SK-N-SH treated with all-trans-retinoic acid at 6 μM for 48 hours (cell line): ENCODE results near the gene NINJ1.

Source experiments
- ARNTL ChIP-seq: fragments of 450-650 bp; formaldehyde crosslinking; IDR thresholded peaks from 2 replicates; pipeline ENCODE4 v1.5.0; 2020; ENCODE audit warnings: low read depth, mild to moderate bottlenecking, moderate library complexity, borderline replicate concordance
- GLIS3 ChIP-seq: fragments of 250-450 bp; sonication (Bioruptor Pico); IDR thresholded peaks from 2 replicates; pipeline ENCODE4 v1.5.0; 2020; ENCODE audit warnings: mild to moderate bottlenecking, moderate library complexity
- ISL1 ChIP-seq: fragments of 250-450 bp; sonication (Bioruptor Pico); IDR thresholded peaks from 2 replicates; pipeline ENCODE4 v2.1.2; 2022; ENCODE audit warnings: mild to moderate bottlenecking, moderate library complexity
- PATZ1 ChIP-seq: fragments of 250-450 bp; sonication (Bioruptor Pico); IDR thresholded peaks from 2 replicates; pipeline ENCODE4 v1.8.0; 2020; ENCODE audit warnings: mild to moderate bottlenecking, moderate library complexity, borderline replicate concordance
- ZFP3 ChIP-seq: fragments of 250-450 bp; sonication (Bioruptor Pico); IDR thresholded peaks from 2 replicates; pipeline ENCODE4 v1.5.0; 2020; ENCODE audit warnings: mild to moderate bottlenecking, moderate library complexity
- ZFP30 ChIP-seq: fragments of 450-650 bp; formaldehyde crosslinking; IDR thresholded peaks from 2 replicates; pipeline ENCODE4 v1.5.0; 2022; ENCODE audit warnings: mild to moderate bottlenecking, moderate library complexity
- ZNF70 ChIP-seq: fragments of 450-650 bp; formaldehyde crosslinking; IDR thresholded peaks from 2 replicates; pipeline ENCODE4 v1.5.0; 2020; ENCODE audit warnings: mild to moderate bottlenecking, moderate library complexity
- TF ChIP-seq, protein P1 (sequence below): fragments of 250-450 bp; sonication (Bioruptor Pico); IDR thresholded peaks from 2 replicates; pipeline ENCODE4 v1.5.1; 2020; ENCODE audit warnings: low read depth, mild to moderate bottlenecking, moderate library complexity

DNA sequence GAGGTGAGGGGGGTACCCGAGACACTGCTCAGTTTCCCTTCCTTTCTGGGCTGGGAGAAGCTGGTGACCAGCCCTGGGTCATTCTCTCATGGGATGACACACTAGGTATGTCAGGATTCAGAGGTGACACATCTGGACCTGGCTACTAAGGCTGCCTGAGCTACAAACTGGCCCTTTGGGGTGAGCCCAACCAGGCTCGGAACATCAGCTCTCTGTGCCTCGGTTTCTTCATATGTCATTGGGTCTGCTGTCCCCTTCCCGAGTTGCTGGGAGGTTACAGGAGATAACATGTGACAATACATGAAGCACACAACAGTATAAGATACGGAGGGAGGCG lies 26.3 kb downstream of the NINJ1 start:
- TF ChIP-seq ZNF70 (CRISPR knock-in tag): no peak
- TF ChIP-seq, protein P1, sequence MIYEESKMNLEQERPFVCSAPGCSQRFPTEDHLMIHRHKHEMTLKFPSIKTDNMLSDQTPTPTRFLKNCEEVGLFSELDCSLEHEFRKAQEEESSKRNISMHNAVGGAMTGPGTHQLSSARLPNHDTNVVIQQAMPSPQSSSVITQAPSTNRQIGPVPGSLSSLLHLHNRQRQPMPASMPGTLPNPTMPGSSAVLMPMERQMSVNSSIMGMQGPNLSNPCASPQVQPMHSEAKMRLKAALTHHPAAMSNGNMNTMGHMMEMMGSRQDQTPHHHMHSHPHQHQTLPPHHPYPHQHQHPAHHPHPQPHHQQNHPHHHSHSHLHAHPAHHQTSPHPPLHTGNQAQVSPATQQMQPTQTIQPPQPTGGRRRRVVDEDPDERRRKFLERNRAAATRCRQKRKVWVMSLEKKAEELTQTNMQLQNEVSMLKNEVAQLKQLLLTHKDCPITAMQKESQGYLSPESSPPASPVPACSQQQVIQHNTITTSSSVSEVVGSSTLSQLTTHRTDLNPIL (CRISPR knock-in tag): no peak
- no peak for TF ChIP-seq ZFP30 (CRISPR knock-in tag)
- TF ChIP-seq ARNTL: no peak
- no peak for TF ChIP-seq ZFP3
- no peak for TF ChIP-seq PATZ1
- no peak for TF ChIP-seq ISL1 (CRISPR knock-in tag)
- TF ChIP-seq GLIS3: no peak
